Middle frontal gyrus (tissue), 1 donor: ENCODE results near the gene SOX3.

Source experiments
- DNase-seq: peaks from one replicate; pipeline ENCODE4 v3.0.0-alpha.2; 2015; ENCODE audit warnings: low spot score; ENCODE audit errors: extremely low spot score

SOX3 gene

DNA sequence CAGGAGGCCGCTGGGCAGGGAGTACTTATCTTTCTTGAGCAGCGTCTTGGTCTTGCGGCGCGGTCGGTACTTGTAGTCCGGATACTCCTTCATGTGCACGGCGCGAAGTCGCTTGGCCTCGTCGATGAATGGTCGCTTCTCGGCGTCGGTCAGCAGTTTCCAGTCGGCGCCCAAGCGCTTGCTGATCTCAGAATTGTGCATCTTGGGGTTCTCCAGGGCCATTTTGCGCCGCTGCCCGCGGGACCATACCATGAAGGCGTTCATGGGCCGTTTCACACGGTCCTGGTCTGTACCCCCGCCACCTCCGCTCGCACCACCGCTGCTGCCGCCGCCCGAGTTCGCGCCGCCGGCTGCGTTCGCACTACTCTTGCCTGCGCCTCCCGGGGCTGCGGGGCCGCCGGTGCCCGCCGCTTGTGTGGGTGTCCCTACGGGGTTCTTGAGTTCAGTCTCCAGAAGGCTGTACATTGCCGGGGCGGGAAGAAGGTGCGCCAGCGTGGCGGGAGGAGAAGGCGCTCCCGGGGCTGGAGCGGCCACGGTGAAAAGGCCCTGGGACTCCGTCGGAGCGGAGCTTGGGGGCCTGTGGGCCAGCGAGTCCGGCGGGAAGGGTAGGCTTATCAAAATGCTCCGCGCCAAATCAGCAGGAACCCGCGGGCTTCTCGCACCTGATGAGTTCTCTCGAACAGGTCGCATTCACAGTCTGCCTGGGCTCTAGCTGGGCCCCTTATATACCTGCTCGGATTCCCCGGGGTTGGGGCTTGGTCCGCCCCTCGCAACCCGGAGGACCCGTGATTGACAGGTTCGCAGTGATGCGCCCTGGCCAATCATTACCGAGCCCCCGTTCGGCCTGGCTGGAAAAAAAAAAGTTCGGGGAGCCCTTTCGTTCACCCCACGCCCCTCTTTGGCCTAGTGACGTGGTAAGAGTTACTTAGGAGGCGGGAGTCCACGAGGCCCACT is at the start of gene SOX3:
TSS of gene SOX3 (minus strand) at position 699 of the 954 bp plus-strand sequence. CDS start at position 690, 9 bp downstream.
- no peak for DNase-seq

DNA sequence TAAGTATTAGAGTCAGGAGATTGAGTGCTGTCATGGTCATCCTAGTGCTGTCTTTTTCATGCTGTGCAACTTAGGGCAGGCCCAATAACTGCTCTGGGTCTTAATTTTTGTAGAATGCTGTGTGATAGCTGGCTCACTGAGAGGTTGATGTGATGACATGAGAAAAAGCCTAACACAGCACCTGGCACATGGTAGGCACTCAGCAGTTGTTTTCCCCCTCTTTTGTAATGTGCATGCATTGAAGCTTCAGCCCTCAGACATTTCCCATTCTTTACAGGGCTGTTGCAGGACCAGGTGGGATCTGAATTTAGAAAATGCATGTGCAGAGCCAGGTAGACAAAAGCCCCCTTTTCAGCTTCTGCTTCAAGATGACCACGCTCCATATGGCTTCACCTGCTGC is 44.1 kb upstream of the SOX3 start:
- no peak for DNase-seq

DNA sequence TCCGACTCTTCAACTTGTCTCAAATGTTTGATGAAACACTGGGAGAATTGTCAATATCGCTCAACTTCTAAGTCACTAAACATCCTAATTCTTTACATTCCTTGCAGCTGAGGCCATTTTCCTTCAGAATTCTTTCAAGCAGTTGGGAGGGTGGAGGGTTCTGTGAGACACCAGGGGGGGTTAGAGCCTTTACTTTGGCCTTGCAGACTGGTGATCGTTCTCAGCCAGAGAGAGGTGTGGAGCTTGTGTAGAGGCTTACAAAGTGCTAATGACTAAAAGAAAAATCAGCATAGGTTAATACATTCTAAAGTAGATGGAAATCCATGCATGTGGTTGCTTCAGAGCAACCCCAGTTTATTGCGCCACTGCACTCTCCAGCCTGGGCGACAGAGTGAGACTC is 21.3 kb upstream of the SOX3 start:
- DNase-seq = no peak

DNA sequence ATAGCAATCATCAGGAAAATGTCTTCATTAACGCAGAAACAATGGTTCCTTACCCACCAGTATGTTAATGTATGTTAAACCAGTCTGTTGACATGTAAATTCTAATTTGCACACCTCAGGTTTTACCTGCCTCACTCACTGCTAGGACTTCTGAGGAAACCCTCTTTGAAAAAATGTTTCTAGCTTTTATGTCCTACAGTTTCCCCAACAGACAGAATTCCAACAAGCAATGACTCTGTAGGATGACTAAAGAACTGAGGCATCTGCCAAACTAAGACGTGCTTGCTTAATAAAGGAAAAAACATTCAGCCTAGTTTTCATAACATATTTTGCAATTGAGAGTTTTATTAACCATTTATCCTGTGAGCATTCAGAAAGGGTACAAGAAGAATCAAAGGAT is 20.6 kb upstream of the SOX3 start:
- no peak for DNase-seq

DNA sequence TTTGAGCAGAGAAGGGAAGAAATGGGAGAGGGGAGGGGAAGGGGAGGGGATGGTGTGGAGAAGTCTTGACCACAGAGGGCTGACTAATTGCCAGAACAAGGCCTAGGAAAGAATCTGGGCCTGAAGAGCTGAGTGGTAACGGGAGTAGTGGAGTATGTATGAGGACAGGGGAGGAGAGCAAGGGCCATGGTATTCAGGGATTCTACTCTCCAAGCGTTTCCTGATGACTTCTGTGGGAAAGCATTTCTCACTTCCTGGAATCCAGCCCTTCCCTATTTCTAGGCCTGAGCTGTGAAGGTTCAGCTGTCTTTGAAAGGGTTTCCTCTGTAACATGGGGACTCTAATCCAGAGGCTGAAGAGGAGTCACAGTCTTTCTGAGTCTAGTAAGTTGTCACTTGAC is 19.7 kb upstream of the SOX3 start:
- DNase-seq = no peak

DNA sequence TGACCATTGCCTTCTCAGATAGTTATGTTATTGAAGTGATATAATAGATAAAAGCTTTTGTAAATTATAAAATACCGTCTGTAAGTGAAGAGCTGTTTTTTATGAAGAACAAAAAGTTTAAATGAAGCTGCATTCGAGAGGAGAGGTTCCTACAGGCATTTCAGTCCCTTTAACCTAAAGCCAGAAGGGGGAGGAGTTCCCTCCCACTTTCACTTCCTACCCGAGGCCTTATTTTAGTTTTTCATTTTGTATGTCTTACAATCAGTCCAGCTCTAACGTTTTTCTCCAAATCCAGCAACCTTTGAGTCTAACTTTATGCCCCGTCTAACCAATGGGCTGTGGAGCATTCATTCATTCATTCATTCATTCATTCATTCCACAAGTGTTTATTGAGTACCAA is 16.5 kb upstream of the SOX3 start:
- DNase-seq = no peak

DNA sequence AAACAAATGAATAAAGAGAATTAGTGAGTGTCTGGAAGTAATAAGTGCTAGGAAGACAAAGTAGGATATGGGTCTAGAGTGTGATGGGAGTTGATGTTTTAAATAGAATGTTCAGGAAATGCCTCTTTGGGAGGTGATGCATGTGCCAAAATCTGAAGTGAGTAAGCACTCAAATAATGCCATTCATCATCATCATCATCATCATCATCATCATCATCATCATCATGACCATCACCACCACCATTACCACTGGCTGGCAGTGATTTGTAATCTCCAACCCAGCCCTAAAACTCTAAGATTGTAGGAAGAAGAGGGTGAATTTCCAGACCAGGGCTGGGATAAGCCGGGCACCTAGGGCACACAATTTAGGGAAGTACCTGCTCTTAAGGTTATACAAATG is 9.7 kb upstream of the SOX3 start:
- DNase-seq = no peak

DNA sequence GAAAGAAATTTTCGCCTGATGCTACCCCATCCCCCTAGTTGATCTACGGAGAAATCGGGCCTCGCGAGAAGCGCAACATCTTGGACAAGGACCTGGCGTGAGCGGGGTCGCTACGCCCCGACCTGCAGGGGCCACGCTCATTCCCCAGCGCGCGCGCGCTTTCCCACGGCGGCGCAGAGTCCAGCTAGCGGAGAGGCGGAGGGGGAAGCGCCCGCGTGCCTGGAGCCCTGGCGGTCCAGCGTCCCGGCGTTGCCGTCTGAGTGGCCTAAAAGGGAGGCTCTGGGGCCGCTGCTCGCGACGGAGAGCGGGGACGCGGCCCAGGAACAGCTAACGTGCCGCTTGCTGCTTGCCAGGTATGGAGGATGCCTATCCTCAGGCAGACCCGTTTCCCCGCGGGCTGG is 6.0 kb upstream of the SOX3 start:
- no peak for DNase-seq

DNA sequence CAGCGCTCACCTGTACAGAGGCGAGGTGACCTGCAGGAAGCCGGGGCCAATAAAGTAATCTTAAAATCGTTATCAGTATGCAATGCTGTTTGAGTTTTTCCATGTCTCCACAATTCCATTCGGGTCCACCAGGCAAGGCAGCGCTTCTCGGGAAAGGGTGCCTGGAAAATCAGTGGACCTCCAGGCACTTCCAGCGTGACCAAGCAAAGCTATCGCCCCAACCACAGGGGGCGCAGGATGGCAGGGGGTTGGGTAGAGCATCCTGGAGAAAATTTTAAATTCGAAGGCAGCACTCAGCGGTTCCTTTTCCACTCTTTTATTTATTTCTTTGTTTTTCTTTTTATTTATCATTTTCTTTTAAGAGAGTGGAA is 5.4 kb upstream of the SOX3 start:
- DNase-seq = no peak

DNA sequence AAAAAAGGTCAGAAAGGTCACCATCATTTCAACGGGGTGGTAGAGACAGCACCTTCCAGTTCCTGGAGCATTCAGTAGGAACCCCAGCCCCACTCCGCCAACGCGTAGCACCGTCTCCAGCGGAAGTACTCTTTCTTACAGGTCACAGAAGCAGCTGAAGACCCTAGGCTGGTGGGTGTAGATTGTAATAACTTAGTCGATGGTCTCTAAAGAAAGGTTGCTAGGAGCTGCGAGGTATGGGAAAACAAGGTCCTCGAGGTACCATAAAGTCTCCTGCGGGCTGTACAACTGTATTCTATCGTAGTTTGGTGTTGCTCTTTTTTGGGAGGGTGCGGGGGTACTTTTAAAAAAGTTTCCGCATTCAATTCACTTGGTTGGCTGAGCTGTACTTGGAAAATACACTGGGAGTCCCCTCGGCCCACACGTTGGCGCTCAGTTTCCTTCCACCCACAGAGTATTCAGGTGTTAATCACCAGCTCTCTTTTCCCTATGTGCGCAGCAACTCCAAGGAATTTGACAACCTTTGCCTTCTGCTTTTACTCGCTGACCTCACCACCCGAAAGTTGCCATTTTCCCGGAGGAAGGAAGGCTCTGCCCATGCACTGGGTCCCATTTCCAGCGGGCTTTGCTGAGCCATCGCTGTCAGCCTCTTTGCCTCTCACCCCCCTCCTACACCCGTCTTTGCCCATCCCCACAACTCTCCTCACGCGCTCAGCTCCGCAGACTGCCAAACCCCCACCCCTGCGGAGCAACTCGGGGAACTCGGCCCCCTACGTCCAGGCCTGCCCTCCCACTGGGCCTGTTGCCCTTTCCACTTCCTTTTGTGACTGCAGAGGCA is 4.8 kb upstream of the SOX3 start:
- no peak for DNase-seq

DNA sequence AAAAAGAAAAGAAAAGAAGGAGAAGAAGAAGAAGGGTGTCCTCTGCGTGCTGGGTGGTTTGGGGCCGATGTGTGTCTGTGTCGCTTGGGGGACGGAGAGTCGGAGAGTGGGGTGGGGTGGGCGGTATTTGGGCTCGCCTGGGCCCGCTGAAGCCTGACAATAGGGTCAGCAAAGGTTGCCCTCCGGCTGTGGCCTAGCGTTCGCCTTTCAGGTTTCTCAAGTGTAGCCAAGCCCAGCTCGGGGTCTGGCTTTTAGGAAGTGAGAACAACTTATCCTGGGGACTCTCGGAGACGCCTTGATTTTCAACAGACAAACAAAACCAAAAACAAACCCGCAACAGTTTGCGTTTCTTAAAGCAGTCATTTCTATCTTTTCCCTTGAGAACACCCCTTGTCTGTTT is 4.1 kb upstream of the SOX3 start:
- DNase-seq = no peak

DNA sequence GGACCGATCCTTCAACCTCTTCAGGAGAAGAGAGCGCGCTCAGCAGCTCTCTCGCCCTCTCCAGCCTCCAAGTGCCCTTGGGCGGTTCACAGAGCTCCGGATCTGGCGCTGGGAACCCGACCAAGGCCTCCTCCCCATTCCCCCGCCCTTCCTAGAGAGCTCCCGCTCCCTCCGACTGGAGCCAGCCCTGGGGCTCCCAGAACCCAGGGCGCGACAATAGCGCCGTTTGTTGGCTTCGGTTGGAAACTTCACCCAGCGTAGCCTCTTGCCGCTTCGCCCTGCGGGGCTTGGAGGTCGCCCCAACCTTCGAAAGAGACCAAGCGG is 3.1 kb upstream of the SOX3 start:
- no peak for DNase-seq

DNA sequence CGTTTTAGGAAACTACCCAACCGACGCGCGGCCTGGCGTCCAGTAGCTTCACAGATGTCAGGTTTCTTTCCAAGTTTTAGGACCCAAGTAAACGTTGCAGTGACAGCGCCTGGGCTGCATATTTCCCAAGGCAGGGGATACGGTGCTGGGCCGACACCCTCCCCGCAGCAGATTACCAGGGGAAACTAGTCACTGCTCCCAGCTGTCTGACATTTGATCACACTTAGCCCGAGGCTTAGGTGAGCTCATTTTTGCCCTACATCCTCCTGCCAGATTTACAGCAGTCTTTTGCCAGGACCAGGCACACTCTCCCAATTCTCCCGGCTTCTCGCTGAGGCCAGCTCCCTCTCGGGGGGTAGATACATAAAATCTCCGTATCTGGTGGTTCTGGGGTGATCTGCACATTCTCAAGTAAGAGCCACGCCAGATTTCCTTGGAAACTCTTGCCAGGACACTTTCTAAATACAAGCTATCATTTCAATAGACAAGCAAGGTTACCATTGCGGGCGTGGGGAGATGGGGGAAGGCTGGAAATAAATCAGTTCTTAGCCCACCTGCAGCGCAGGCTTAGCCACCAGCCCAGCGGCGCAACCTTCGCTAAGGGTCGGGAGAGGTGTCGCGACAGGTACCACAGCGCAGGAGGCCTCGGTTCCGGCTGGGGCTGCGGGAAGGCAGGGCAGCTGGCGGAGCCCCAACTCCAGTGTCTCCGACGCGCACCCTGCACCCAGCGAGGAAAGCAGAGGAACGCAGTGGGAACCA is 2.5 kb upstream of the SOX3 start:
- no peak for DNase-seq

DNA sequence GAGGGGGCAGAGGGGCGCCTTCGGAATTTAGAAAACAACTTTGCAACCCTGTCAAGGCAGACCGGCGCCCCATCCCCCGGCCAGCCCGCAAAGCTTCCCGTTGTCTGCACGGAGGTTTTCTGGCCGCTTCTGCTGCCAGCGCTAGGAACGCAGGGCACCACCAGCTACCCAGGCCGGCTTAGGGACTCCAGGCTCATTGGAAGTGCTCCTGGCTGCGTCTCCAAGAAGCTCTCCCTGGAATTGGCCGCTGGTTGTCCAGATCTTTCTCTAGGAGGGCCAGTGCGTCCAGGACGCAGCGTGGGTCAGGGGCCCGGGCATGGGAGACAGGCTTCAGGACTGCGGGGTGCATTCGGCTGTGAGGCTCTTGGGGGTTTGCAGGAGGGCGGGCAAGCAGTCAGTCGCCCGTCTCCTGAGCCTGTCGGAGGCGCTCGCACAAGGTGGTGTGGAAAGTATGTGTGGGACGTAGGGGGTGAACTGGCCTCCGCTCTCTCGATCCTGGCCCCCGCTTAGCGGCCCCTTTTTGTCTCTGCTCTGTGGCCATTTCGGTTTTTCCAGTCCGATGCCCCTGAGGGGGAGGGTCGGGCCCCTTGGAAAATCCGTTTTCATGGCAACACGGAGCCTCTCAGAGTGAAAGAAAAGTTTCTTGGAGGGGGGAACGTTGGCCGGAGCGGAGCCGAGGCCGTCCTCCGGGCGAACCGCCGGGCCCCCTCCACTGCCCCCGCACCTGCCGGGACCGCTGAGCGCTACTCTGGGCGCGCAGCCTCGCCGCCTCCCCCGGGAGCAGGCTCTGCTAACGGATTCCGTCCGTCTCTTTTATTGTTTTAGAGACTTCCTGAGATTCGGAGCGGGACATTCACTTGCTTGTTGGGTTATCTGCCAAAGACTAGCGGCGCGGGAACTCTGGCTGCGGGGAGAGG is 810 bp upstream of the SOX3 start:
- no peak for DNase-seq

DNA sequence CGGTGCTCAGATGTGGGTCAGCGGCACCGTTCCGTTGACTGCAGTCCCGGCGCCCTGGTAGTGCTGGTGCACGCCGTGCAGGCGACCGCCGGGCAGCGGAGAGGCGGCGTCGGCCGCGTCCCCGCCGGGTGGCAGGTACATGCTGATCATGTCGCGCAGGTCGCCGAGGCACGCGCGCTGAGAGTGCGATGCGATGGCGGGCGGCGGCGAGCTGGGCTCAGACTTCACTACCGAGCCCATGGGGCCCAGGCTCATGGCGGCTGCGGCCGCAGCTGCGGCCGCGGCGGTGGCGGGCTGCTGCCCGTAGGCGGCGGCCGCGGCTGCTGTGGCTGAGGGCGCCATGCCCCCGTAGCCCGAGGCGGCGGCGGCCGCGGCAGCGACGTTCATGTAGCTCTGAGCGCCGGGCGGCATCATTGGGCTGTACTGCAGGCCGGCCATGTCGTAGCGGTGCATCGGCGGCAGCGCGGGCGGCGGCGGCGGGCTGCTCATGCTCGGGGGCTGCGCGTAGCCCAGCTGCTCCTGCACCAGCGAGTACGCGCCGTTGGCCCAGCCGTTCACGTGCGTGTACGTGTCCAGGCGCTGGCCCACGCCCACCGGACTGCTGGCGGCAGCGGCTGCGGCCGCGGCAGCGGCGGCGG is 1.0 kb downstream of the SOX3 start:
- DNase-seq = no peak

DNA sequence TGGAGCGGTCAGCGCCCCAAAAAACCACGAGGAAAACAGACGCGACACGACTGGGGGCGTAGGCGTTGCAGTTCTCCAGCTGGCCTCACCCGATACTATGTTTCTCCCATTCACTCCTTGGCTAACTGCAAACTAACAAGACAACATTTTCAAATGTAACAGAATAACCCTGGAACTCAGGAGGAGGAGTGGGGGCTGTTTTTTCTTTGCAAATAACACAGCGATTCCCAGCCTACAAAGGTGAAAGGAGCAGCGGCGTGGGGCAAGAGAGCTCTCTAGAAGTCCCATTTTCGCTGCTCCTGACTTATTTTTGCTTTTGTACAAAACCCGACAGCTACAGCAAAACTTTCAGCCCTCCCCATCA is 1.6 kb downstream of the SOX3 start:
- DNase-seq = no peak

DNA sequence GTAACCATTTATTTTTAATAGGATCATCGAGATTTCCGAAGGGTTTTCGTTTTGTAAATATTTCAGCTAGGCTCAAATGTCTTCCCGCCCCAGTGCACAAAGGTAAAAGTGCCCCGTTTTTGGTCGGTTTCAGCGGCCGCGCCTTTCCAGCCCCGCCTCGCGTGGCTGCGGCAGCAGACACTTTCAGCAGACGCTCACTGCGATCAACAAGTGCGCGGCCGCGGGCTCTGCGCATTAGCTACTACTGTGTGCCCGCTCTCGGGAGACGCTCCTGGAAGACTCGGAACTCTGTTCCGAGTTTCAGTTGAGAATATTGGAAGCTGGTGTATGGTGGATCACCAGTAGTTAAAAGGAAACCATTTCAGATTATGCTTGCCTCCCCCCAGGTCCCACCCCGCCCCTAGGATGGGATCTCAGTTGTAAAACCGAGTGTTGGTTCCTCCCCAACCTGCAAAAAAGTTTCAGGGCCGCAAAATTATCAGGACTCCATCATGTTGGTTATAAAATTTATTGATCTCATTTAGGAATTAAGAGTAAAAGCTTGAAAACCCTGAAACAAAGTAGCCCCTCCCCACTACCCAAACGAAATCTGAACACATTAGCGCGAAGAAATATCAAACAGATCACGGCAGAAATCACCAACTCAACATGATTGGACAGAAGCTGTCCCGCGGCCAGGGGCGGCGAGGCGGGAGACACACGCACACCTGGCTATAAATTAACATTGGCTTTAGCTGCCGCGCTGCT is 2.2 kb downstream of the SOX3 start:
- DNase-seq = no peak

DNA sequence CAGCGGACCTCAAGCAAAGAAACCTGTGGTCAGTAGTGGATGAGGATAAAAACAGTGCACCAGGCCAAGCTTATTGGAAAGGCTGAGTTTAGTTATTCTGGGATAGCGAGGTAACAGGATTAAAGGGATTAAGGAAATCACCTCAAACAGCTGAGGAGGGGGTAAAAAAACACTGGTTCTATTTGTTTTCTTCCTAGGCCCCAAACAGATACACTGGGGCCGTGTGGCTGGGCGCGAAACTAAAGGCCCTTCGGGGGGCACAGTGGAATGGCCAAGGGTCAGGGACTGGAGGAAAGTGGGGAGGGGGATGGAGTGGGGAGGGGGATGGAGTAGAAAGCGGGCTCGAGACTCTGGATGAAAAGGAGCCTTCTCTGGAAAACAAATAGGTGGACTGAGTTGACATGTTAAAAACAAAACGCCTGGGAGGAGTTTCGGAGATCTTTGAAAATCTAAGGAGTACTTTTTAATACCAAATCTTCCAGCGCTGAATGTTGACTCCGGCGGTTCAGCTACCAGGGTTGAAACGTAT is 2.9 kb downstream of the SOX3 start:
- DNase-seq = no peak

DNA sequence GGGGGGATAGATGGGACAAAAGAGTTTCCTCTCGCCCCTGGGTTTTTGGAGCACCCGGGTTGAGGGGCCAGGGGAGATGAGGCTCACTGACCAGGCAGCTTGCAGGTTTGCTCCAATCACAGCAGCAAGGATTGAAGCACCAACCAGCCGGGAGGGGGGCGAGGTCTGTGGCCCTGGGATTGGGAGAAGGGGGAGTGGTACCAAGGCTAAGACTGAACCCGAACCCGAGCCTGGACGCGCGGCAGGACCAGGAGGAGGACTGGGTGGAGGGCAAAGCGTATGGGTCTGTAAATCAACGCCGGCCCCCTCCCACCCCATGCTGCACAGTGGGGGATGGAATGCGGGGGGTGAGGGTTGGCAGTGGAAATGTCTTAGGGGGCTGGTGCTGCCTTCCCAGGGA is 3.5 kb downstream of the SOX3 start:
- DNase-seq = no peak

DNA sequence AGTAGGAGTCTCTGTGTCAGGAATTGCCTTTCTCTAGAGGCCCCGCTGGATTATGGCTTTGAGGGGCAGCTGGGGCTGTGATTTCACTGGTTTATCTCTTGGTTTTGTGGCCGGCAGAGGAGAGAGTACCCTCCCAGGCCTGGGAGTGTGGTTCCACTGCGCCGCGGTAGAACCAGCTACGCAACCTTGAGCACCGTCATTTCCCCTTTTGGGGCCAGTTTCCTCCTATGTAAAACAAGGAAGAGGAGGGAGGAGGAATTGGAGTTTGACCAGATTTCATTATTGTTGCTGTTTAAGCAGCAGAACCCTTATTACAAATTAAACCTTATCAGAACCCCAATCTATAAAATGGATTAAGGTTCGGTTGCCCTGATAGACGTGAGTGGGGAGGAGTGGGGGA is 4.4 kb downstream of the SOX3 start:
- no peak for DNase-seq
